ENCODE data around the gene EBP. TPM values are rescaled to one million over a fixed set of nuclear protein-coding genes. Genes with fewer than 3 reads are reported as not detected.

EBP gene
- total and polyA plus RNA-seq, 2 donors (not counting 1 experiment from before 2014, with no cell fraction given), result 61.0 to 93.5 TPM

Other genes starting within 250 kb of the EBP start
- gene SSX3, start 165.1 kb upstream of the EBP start, total RNA-seq, result not detected in 2 replicates
- not detected in 2 replicates for gene SSX3, start 165.1 kb upstream of the EBP start, polyA plus RNA-seq
- not detected in 2 replicates for gene SSX4, start 138.3 kb upstream of the EBP start, total RNA-seq
- not detected in 2 replicates for gene SSX4, start 138.3 kb upstream of the EBP start, polyA plus RNA-seq
- not detected in 2 replicates for gene SSX4B, start 109.8 kb upstream of the EBP start, total RNA-seq
- gene SSX4B, start 109.8 kb upstream of the EBP start, polyA plus RNA-seq, result not detected in 2 replicates
- 21.5 and 21.8 TPM in 2 replicates for gene SLC38A5, start 51.5 kb upstream of the EBP start, total RNA-seq
- gene SLC38A5, start 51.5 kb upstream of the EBP start, polyA plus RNA-seq, result 8.3 and 35.0 TPM in 2 replicates
- gene FTSJ1, start 45.6 kb upstream of the EBP start, total RNA-seq, result 22.6 and 29.4 TPM in 2 replicates
- gene FTSJ1, start 45.6 kb upstream of the EBP start, polyA plus RNA-seq, result 30.2 and 38.0 TPM in 2 replicates
- gene PORCN, start 12.8 kb upstream of the EBP start, total RNA-seq, result 6.2 and 11.4 TPM in 2 replicates
- gene PORCN, start 12.8 kb upstream of the EBP start, polyA plus RNA-seq, result 5.4 and 6.0 TPM in 2 replicates
- gene TBC1D25, start 17.9 kb downstream of the EBP start, total RNA-seq, result 3.9 and 5.1 TPM in 2 replicates
- gene TBC1D25, start 17.9 kb downstream of the EBP start, polyA plus RNA-seq, result 8.5 and 9.4 TPM in 2 replicates
- 39.8 and 52.7 TPM in 2 replicates for gene RBM3, start 52.7 kb downstream of the EBP start, total RNA-seq
- 422 and 464 TPM in 2 replicates for gene RBM3, start 52.7 kb downstream of the EBP start, polyA plus RNA-seq
- gene WDR13, start 75.7 kb downstream of the EBP start, total RNA-seq, result 98.4 and 99.7 TPM in 2 replicates
- gene WDR13, start 75.7 kb downstream of the EBP start, polyA plus RNA-seq, result 41.2 and 47.4 TPM in 2 replicates
- under 0.01 and 0.17 TPM in 2 replicates for gene WAS, start 162.0 kb downstream of the EBP start, total RNA-seq
- 0.07 and 0.09 TPM in 2 replicates for gene WAS, start 162.0 kb downstream of the EBP start, polyA plus RNA-seq
- gene SUV39H1, start 174.9 kb downstream of the EBP start, total RNA-seq, result 0.51 and 1.5 TPM in 2 replicates
- gene SUV39H1, start 174.9 kb downstream of the EBP start, polyA plus RNA-seq, result 2.8 and 10.3 TPM in 2 replicates
- gene GLOD5, start 239.9 kb downstream of the EBP start, total RNA-seq, result not detected in 2 replicates
- gene GLOD5, start 239.9 kb downstream of the EBP start, polyA plus RNA-seq, result not detected in 2 replicates

Data from fibroblast of lung (primary cell).